HCT116 (cell line): ENCODE measurements around the gene THRB. TPM values are rescaled to one million over a fixed set of nuclear protein-coding genes. Genes with fewer than 3 reads are reported as not detected.

ENCODE experiments used
- ATAC-seq: fragments of 200-7000 bp; cut with Tn5 transposase; 2 replicates; pipeline ENCODE4 v1.9.1; 2020; ENCODE audit warnings: mild to moderate bottlenecking, moderate library complexity
- BruUV-seq: library from RNA; stranded (reverse); fragments of 400-500 nt; replicated peaks from 2 replicates; lab custom pipeline; 2021; lab: Mats Ljungman, UMichigan
- CTCF ChIA-PET: fragments of 300-600 bp; sonication (Branson Sonifier 250); formaldehyde crosslinking; loops from one replicate; lab custom pipeline; 2021; ENCODE audit warnings: antibody characterized with exemption; lab: Charles Lee
- POLR2A ChIA-PET: fragments of 300-600, 350-600 bp; sonication (Branson Sonifier 250); formaldehyde crosslinking; loops from one replicate; lab custom pipeline; 2021; ENCODE audit warnings: antibody characterized with exemption; lab: Charles Lee
- RAD21 ChIA-PET, 2 experiments: fragments of 300-600 bp; sonication (Branson Sonifier 250); formaldehyde crosslinking; loops; one replicate each; lab custom pipeline; 2023; ENCODE audit warnings: low total read pairs in 2 of 2; ENCODE audit not compliant: uncharacterized antibody in 2 of 2, unreplicated experiment in 2 of 2, low non-redundant PET in 1 of 2; lab: Charles Lee
- DNase-seq: peaks from one replicate; pipeline ENCODE4 v3.0.0-alpha.2; 2010; ENCODE audit warnings: low read depth, low spot score
- H2AFZ ChIP-seq: fragments of 200-600 bp; shearing (Covaris generic), sonication (generic); 2 replicates; pipeline ENCODE4 v1.6.1; 2017; ENCODE audit warnings: low read depth, mixed run types, mixed read lengths, antibody characterized with exemption, low read length; ENCODE audit not compliant: poor library complexity, severe bottlenecking
- H3K27ac ChIP-seq: 2 replicates; pipeline ENCODE4 v1.5.1; 2012; ENCODE audit warnings: low read depth, low read length
- H3K27me3 ChIP-seq: fragments of 200-600 bp; sonication (generic); 2 replicates; pipeline ENCODE4 v1.6.1; 2016; ENCODE audit warnings: mixed run types, low read length, mixed read lengths; ENCODE audit not compliant: insufficient read depth
- H3K36me3 ChIP-seq, 2 experiments: fragments of 200-500 bp in 1 of 2; fragments of 200-600 bp in 1 of 2; sonication (Bioruptor generic) in 1 of 2; sonication (generic) in 1 of 2; 2 replicates each; pipeline versions ENCODE4 v1.5.1 to v1.6.1; 2014 to 2016; ENCODE audit warnings: low read length in 2 of 2, inconsistent platforms in 1 of 2, mixed read lengths in 1 of 2, mixed run types in 1 of 2; ENCODE audit not compliant: insufficient read depth in 2 of 2, control insufficient read depth in 1 of 2
- H3K4me1 ChIP-seq, 2 experiments: fragments of 200-600 bp in 1 of 2; sonication (generic) in 1 of 2; 2 replicates each; pipeline versions ENCODE4 v1.5.1 to v1.6.1; 2012 to 2017; ENCODE audit warnings: low read length in 2 of 2, inconsistent platforms in 1 of 2, mild to moderate bottlenecking in 1 of 2, mixed read lengths in 1 of 2, mixed run types in 1 of 2, moderate library complexity in 1 of 2; ENCODE audit not compliant: insufficient read depth in 2 of 2, control insufficient read depth in 1 of 2
- H3K4me2 ChIP-seq: fragments of 200-600 bp; sonication (generic); 2 replicates; pipeline ENCODE4 v1.6.1; 2017; ENCODE audit warnings: mixed run types, low read length, mixed read lengths
- H3K4me3 ChIP-seq, 2 experiments: fragments of 200-600 bp in 1 of 2; sonication (generic) in 1 of 2; replicated peaks in 1 of 2; 2 replicates each; pipeline ENCODE4 v1.5.1; 2011 to 2016; ENCODE audit warnings: low read length in 2 of 2, control low read depth in 1 of 2, low read depth in 1 of 2, mild to moderate bottlenecking in 1 of 2, mixed read lengths in 1 of 2, mixed run types in 1 of 2
- H3K79me2 ChIP-seq: fragments of 200-600 bp; sonication (generic); 2 replicates; pipeline ENCODE4 v1.6.1; 2017; ENCODE audit warnings: mild to moderate bottlenecking, mixed run types, low read length, moderate library complexity, mixed read lengths; ENCODE audit not compliant: insufficient read depth
- H3K9ac ChIP-seq: fragments of 200-600 bp; sonication (generic); 2 replicates; pipeline ENCODE4 v1.6.1; 2016; ENCODE audit warnings: low read length, mixed read lengths
- H3K9me2 ChIP-seq: fragments of 200-600 bp; sonication (generic), shearing (Covaris generic); 2 replicates; pipeline ENCODE4 v1.6.1; 2017; ENCODE audit warnings: mixed run types, mild to moderate bottlenecking, moderate library complexity; ENCODE audit not compliant: insufficient read depth
- H3K9me3 ChIP-seq, 2 experiments: fragments of 200-500 bp in 1 of 2; fragments of 200-600 bp in 1 of 2; sonication (Bioruptor generic) in 1 of 2; sonication (generic) in 1 of 2; 2 replicates each; pipeline ENCODE4 v1.6.1; 2014 to 2017; ENCODE audit warnings: low read length in 2 of 2, mixed read lengths in 2 of 2, inconsistent platforms in 1 of 2, low read depth in 1 of 2, mild to moderate bottlenecking in 1 of 2, mixed run types in 1 of 2, moderate library complexity in 1 of 2; ENCODE audit not compliant: control insufficient read depth in 1 of 2, insufficient read depth in 1 of 2
- H4K20me1 ChIP-seq: fragments of 200-600 bp; sonication (generic), shearing (Covaris generic); 2 replicates; pipeline ENCODE4 v1.6.1; 2017; ENCODE audit warnings: mixed run types, mild to moderate bottlenecking, moderate library complexity; ENCODE audit not compliant: insufficient read depth
- MAX ChIP-seq: IDR thresholded peaks from 2 replicates; pipeline ENCODE4 v1.6.1; 2012
- POLR2AphosphoS5 ChIP-seq: IDR thresholded peaks from 2 replicates; pipeline ENCODE4 v1.6.1; 2011; ENCODE audit warnings: mild to moderate bottlenecking, low read depth, low read length, moderate library complexity
- SIN3A ChIP-seq: IDR thresholded peaks from 2 replicates; pipeline ENCODE4 v1.6.1; 2012; ENCODE audit warnings: low read depth
- SP1 ChIP-seq: IDR thresholded peaks from 2 replicates; pipeline ENCODE4 v1.6.1; 2012; ENCODE audit warnings: low read depth
- TCF7L2 ChIP-seq: IDR thresholded peaks from 2 replicates; pipeline ENCODE4 v1.7.0; 2011; ENCODE audit warnings: borderline replicate concordance, inconsistent platforms; ENCODE audit not compliant: insufficient read depth, insufficient read length; ENCODE audit errors: extremely low read depth
- intact Hi-C: fragments of 100-400 bp; cut with micrococcal nuclease; formaldehyde crosslinking; loops from 2 replicates; pipeline ENCODE4 v1.10.0; 2022
- total RNA-seq: library from RNA; stranded (reverse); gene quantifications from one replicate; pipeline ENCODE4 v1.2.1, GENCODE V29; 2021; ENCODE audit not compliant: unreplicated experiment
- TF ChIP-seq, protein P1 (sequence below): IDR thresholded peaks from 2 replicates; pipeline ENCODE4 v1.6.1; 2012; ENCODE audit warnings: low read depth

THRB gene
- total RNA-seq, 1 experiment from 2014 or later: 2.5 TPM

- TF ChIP-seq, protein P1, sequence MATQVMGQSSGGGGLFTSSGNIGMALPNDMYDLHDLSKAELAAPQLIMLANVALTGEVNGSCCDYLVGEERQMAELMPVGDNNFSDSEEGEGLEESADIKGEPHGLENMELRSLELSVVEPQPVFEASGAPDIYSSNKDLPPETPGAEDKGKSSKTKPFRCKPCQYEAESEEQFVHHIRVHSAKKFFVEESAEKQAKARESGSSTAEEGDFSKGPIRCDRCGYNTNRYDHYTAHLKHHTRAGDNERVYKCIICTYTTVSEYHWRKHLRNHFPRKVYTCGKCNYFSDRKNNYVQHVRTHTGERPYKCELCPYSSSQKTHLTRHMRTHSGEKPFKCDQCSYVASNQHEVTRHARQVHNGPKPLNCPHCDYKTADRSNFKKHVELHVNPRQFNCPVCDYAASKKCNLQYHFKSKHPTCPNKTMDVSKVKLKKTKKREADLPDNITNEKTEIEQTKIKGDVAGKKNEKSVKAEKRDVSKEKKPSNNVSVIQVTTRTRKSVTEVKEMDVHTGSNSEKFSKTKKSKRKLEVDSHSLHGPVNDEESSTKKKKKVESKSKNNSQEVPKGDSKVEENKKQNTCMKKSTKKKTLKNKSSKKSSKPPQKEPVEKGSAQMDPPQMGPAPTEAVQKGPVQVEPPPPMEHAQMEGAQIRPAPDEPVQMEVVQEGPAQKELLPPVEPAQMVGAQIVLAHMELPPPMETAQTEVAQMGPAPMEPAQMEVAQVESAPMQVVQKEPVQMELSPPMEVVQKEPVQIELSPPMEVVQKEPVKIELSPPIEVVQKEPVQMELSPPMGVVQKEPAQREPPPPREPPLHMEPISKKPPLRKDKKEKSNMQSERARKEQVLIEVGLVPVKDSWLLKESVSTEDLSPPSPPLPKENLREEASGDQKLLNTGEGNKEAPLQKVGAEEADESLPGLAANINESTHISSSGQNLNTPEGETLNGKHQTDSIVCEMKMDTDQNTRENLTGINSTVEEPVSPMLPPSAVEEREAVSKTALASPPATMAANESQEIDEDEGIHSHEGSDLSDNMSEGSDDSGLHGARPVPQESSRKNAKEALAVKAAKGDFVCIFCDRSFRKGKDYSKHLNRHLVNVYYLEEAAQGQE: no peak
- TF ChIP-seq SIN3A: no peak
- no peak for TF ChIP-seq POLR2AphosphoS5
Observed at GRCh38 chr3:24520101-24520495, 25.4 kb upstream of the THRB start (continued).

- H3K27ac ChIP-seq: no peak overlapping the region
- intact Hi-C loops: no loop called here
- no peaks in the 10 kb centered on the region for H3K27me3 ChIP-seq
- peaks cover 0 to 11% of the 10 kb centered on the region in 2 experiments; a peak in 2 of 4 replicates for H3K4me1 ChIP-seq
- DNase-seq (no peak), ATAC-seq (no peak)
- no peaks in the 10 kb centered on the region for H3K79me2 ChIP-seq
- H3K9me3 ChIP-seq: no peaks in the 10 kb centered on the region
- peak overlapping the region; percentile 2; the same call in 1 of the 2 replicates for H3K4me2 ChIP-seq
- TF ChIP-seq, protein P1: no peak
- no peak for TF ChIP-seq SP1
- TF ChIP-seq MAX: no peak
- TF ChIP-seq TCF7L2: peak; percentile 56
- no peak overlapping the region for H3K9ac ChIP-seq
- POLR2A ChIA-PET: no interaction called here
- H3K36me3 ChIP-seq: no peaks in the 10 kb centered on the region
- H4K20me1 ChIP-seq: no peaks in the 10 kb centered on the region
- H3K9me2 ChIP-seq: no peaks in the 10 kb centered on the region
- H3K4me3 ChIP-seq: no peak overlapping the region
- no peak overlapping the region for H2AFZ ChIP-seq
- RAD21 ChIA-PET: no interaction called here
- CTCF ChIA-PET: no interaction called here
- no TSS peak for BruUV-seq
Observed at GRCh38 chr3:24519368-24520100, 24.9 kb upstream of the THRB start.
